Spinal cord (tissue), 10 donors: Measurements from ENCODE around the gene CAMK1D. TPM values are rescaled to one million over a fixed set of nuclear protein-coding genes. Genes with fewer than 3 reads are reported as not detected.
"Not testable (repeated sequence)": the region's sequence is repeated elsewhere in the genome, so short reads cannot be mapped to it uniquely, and the experiment has no call there.

Experiments
- DNase-seq, 6 donors: peaks; one replicate each; pipeline versions ENCODE4 v3.0.0 to v3.0.0-alpha.2; 2013 to 2015; ENCODE audit warnings: low spot score in 6 of 6, low read depth in 4 of 6
- H3K27ac ChIP-seq: one replicate; pipeline ENCODE4 v1.5.1; 2013; ENCODE audit warnings: low read depth, low read length, control low read depth
- H3K27me3 ChIP-seq: one replicate; pipeline ENCODE4 v1.6.1; 2013; ENCODE audit warnings: low read length; ENCODE audit not compliant: control insufficient read depth, insufficient read depth
- H3K36me3 ChIP-seq: one replicate; pipeline ENCODE4 v1.6.1; 2013; ENCODE audit warnings: low read length; ENCODE audit not compliant: control insufficient read depth, insufficient read depth
- H3K4me1 ChIP-seq: one replicate; pipeline ENCODE4 v1.6.1; 2013; ENCODE audit warnings: low read length; ENCODE audit not compliant: control insufficient read depth, insufficient read depth
- H3K4me3 ChIP-seq: one replicate; pipeline ENCODE4 v1.5.1; 2013; ENCODE audit warnings: low read depth, low read length, control low read depth
- H3K9me3 ChIP-seq: one replicate; pipeline ENCODE4 v1.6.1; 2013; ENCODE audit warnings: low read length; ENCODE audit not compliant: control insufficient read depth, insufficient read depth
- WGBS: methylation state at CpG from one replicate; pipeline ENCODE4 v1.1.5; 2013; ENCODE audit warnings: missing lambda C conversion rate; ENCODE audit not compliant: insufficient coverage; 5-methylcytosine and 5-hydroxymethylcytosine counted together
- polyA plus RNA-seq, 2 donors: library from polyadenylated mRNA; unstranded; fragments of 120-200 nt; gene quantifications; one replicate each; pipeline ENCODE4 v1.2.1, GENCODE V29; 2013; ENCODE audit not compliant: insufficient read length in 2 of 2
- total RNA-seq, 2 donors: library from RNA; depleted of rRNA in 1 of 2; stranded (reverse); fragments of 120-200 nt in 1 of 2; fragments of >200 nt in 1 of 2; gene quantifications; one replicate each; pipeline versions ENCODE4 v1.2.3 to v1.2.4, GENCODE V29; 2013 to 2014
- donor health status: healthy.

The CAMK1D gene
- total and polyA plus RNA-seq, 4 donors: 25.2 to 39.0 (median 33.9) TPM

GRCh38 chr10:12350167-12350872, 973 bp downstream of the CAMK1D start:
- Histone ChIP-seq H3K27me3 (no peaks in the 10 kb centered on the region), H3K27ac (peak overlapping the region; percentile 47), H3K4me3 (peak overlapping the region; percentile 80), H3K9me3 (no peaks in the 10 kb centered on the region), H3K4me1 (peaks cover 23% of the 10 kb centered on the region), H3K36me3 (no peaks in the 10 kb centered on the region)
- DNase-seq: peak in 5 of 6 donors; percentile 35 to 80 (median 65)
- WGBS: 0% methylated on average over 34 of the region's 47 CpGs

DNA sequence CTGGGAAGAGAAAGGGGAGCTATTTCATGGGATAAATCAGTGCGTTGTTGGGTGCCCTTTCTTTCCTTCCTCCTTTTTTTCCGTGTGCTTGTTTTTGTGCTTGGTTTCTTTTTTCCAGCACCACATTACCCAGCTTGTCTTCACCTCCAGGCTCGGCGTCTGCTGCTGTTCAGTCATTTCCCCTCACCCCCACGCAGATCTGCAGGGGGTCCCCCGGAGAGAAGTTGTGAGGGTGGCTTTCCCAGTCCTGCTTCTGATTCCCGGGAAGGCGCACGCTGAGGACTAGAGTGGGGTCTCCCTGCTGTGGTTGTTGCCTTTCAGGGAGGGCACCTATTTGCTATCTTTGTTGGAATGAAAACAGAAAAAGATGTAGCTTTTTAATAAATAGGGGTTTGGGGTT, 1.6 kb downstream of the CAMK1D start:
- 21% methylated on average over 3 of the region's 9 CpGs for WGBS
- no peaks in the 10 kb centered on the region for H3K27me3 ChIP-seq
- no peak for DNase-seq
- H3K4me3 ChIP-seq: peak overlapping the region; percentile 80
- H3K9me3 ChIP-seq: no peaks in the 10 kb centered on the region
- H3K4me1 ChIP-seq: peaks cover 23% of the 10 kb centered on the region
- H3K27ac ChIP-seq: no peak overlapping the region
- no peaks in the 10 kb centered on the region for H3K36me3 ChIP-seq

- WGBS: 40% methylated on average over 8 of the region's 8 CpGs
- no peak overlapping the region for H3K27ac ChIP-seq
These were observed 2.1 kb downstream of the CAMK1D start for GRCh38 chr10:12351447-12351846.

DNA sequence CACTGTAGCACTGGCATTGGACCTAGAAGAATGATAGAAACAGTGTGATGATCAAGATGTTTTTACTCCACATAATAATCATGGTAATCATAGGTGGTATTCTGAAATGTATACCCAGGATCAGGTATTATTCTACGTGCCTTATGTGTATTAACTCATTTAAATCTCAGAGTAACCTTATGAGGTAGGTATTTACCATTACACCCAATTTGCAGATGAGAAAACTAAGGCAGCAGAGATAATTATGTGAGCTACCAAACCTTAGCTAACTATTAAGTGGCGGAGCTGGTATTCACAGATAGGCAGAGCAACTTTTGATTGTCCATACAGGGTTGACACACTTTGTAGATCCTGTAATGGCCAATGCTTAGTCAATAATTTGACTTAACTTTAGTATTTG, 2.5 kb downstream of the CAMK1D start:
- peaks cover 23% of the 10 kb centered on the region for H3K4me1 ChIP-seq
- no CpG with 5 or more reads among the region's 2 CpGs for WGBS
- no peak overlapping the region for H3K27ac ChIP-seq
- H3K36me3 ChIP-seq: no peaks in the 10 kb centered on the region
- no peak overlapping the region for H3K4me3 ChIP-seq
- H3K27me3 ChIP-seq: no peaks in the 10 kb centered on the region
- no peaks in the 10 kb centered on the region for H3K9me3 ChIP-seq
- no peak for DNase-seq

More at GRCh38 chr10:12351447-12351846, 2.1 kb downstream of the CAMK1D start:
- no peak for DNase-seq
- no peak overlapping the region for H3K4me3 ChIP-seq
- H3K4me1 ChIP-seq: peaks cover 23% of the 10 kb centered on the region
- H3K27me3 ChIP-seq: no peaks in the 10 kb centered on the region
- H3K9me3 ChIP-seq: no peaks in the 10 kb centered on the region
- H3K36me3 ChIP-seq: no peaks in the 10 kb centered on the region

DNA sequence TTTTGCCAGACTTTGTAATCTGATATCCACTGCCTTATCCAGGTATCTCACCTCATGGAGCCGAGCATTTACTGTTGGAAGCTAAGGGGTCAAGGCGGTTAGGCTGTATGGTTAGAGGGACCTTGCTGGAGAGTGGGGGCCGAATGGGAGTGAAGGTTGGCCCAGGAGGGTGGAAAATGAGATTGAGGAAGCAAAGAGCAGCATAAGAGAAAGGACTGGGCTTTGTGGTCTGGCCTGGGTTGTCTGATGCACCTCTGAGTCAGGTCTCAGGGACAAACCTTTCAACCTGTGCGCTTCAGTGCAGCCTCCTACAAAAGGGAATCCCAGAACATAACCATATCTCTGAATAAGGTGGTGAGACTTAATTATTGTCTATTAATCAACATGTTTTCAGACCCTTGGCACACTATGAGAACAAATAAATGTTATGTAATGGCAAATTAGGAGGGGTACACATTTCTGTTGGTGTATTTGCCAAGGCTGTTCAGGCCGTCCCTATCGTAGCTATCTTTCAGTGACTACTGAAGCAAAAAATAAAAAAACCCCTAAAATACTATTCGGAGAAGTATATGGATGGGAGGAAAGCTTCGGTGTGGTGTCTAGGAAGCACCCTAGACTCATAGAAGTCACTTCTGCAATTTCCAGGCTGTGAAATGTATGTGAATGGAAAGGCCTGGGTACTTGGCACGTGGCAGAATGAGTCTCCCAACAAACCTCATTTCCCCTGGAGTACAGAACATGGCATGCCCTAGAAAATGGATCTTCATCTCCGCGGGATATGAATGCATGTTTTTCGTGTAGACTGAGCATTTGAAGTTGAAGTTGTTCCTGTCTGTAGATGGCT, 4.3 kb downstream of the CAMK1D start:
- no peaks in the 10 kb centered on the region for H3K27me3 ChIP-seq
- H3K27ac ChIP-seq: no peak overlapping the region
- peaks cover 17% of the 10 kb centered on the region for H3K4me1 ChIP-seq

GRCh38 chr10:12354696-12355095, 5.3 kb downstream of the CAMK1D start:
- 100% methylated on average over 3 of the region's 7 CpGs for WGBS
- not testable (repeated sequence) for DNase-seq, H3K4me3 ChIP-seq, H3K9me3 ChIP-seq, H3K36me3 ChIP-seq, H3K27me3 ChIP-seq, H3K27ac ChIP-seq
- H3K4me1 ChIP-seq: peaks cover 20% of the 10 kb centered on the region

More for the DNA sequence above, 4.3 kb downstream of the CAMK1D start:
- DNase-seq: no peak
- WGBS: 87% methylated on average over 5 of the region's 12 CpGs
- Histone ChIP-seq H3K9me3 (no peaks in the 10 kb centered on the region), H3K4me3 (no peak overlapping the region), H3K36me3 (no peaks in the 10 kb centered on the region)

DNA sequence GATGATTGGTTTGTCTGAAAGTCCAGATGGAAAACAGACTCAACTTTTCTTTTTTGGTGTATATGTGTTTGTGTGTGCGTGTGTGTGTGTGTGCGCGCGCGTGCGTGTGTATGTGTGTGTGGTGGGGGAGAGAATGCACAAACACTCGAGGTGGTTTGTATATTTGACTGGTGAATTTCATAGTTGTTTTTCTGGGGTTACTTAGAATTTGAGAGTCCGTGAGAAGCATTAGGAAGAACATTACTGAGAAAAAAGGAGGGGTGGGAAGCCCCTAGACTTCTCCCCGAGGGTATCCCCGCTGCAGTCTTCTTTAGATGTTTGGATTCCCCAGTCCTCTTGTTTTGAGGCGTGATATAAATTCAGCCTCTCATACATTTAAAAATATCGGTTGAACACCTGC, 6.0 kb downstream of the CAMK1D start:
- Histone ChIP-seq H3K9me3 (no peaks in the 10 kb centered on the region), H3K4me1 (peaks cover 20% of the 10 kb centered on the region), H3K27me3 (no peaks in the 10 kb centered on the region), H3K27ac (no peak overlapping the region), H3K36me3 (no peaks in the 10 kb centered on the region), H3K4me3 (no peak overlapping the region)
- 96% methylated on average over 9 of the region's 12 CpGs for WGBS
- no peak for DNase-seq

- Histone ChIP-seq H3K4me3 (no peak overlapping the region), H3K36me3 (no peaks in the 10 kb centered on the region), H3K9me3 (no peaks in the 10 kb centered on the region), H3K4me1 (peaks cover 12% of the 10 kb centered on the region), H3K27ac (no peak overlapping the region), H3K27me3 (no peaks in the 10 kb centered on the region)
- WGBS: 88% methylated on average over 8 of the region's 13 CpGs
- DNase-seq: no peak
These were observed 8.3 kb downstream of the CAMK1D start for GRCh38 chr10:12357525-12358151.

- Histone ChIP-seq H3K4me3 (no peak overlapping the region), H3K4me1 (peaks cover 12% of the 10 kb centered on the region), H3K27ac (no peak overlapping the region), H3K9me3 (no peaks in the 10 kb centered on the region), H3K36me3 (no peaks in the 10 kb centered on the region), H3K27me3 (no peaks in the 10 kb centered on the region)
- peak in 1 of 6 donors; percentile 44 for DNase-seq
- 32% methylated on average over 6 of the region's 11 CpGs for WGBS
These were observed 9.7 kb downstream of the CAMK1D start for GRCh38 chr10:12358863-12359564.
